Loucy (cell line): ENCODE results near the gene CLMP.

ENCODE experiments used
- H2AFZ ChIP-seq: fragments of 200-600 bp; sonication (generic); 2 replicates; pipeline ENCODE4 v1.6.0; 2016; ENCODE audit warnings: antibody characterized with exemption, mild to moderate bottlenecking, low read length, moderate library complexity
- H3F3A ChIP-seq: fragments of 200-600 bp; 2 replicates; pipeline ENCODE4 v1.6.0; 2016; ENCODE audit warnings: antibody characterized with exemption, low read depth, mild to moderate bottlenecking
- H3K27me3 ChIP-seq: fragments of 200-600 bp; sonication (generic); 2 replicates; pipeline ENCODE4 v1.6.1; 2014; ENCODE audit warnings: low read length, mild to moderate bottlenecking; ENCODE audit not compliant: insufficient read depth, poor library complexity, severe bottlenecking
- H3K36me3 ChIP-seq: fragments of 200-600 bp; sonication (generic); 2 replicates; pipeline ENCODE4 v1.6.1; 2016; ENCODE audit warnings: low read length; ENCODE audit not compliant: insufficient read depth
- H3K4me1 ChIP-seq: fragments of 200-600 bp; sonication (generic); 2 replicates; pipeline ENCODE4 v1.5.1; 2014; ENCODE audit warnings: low read length, mild to moderate bottlenecking; ENCODE audit not compliant: insufficient read depth, poor library complexity, severe bottlenecking
- H3K4me2 ChIP-seq: fragments of 200-600 bp; sonication (generic); 2 replicates; pipeline ENCODE4 v1.6.0; 2014; ENCODE audit warnings: antibody characterized with exemption, low read length, low read depth, mild to moderate bottlenecking; ENCODE audit not compliant: poor library complexity, severe bottlenecking
- H3K4me3 ChIP-seq: fragments of 200-600 bp; sonication (generic); 2 replicates; pipeline ENCODE4 v1.5.1; 2014; ENCODE audit warnings: low read length, mild to moderate bottlenecking, mixed read lengths; ENCODE audit not compliant: poor library complexity, severe bottlenecking
- H3K79me2 ChIP-seq: fragments of 200-600 bp; sonication (generic); 2 replicates; pipeline ENCODE4 v1.6.1; 2014; ENCODE audit warnings: low read length; ENCODE audit not compliant: insufficient read depth
- H3K9ac ChIP-seq: fragments of 200-600 bp; sonication (generic); 2 replicates; pipeline ENCODE4 v1.6.0; 2014; ENCODE audit warnings: mild to moderate bottlenecking, low read depth, low read length, moderate library complexity; ENCODE audit not compliant: poor library complexity, severe bottlenecking
- H3K9me2 ChIP-seq: fragments of 200-600 bp; sonication (generic); replicated peaks from 2 replicates; pipeline ENCODE4 v1.6.1; 2016; ENCODE audit warnings: low read depth, low read length, mixed read lengths
- H3K9me3 ChIP-seq: fragments of 200-600 bp; sonication (generic); 2 replicates; pipeline ENCODE4 v1.6.1; 2014; ENCODE audit warnings: mild to moderate bottlenecking, antibody characterized with exemption, low read length, low read depth; ENCODE audit not compliant: insufficient read depth
- H4K20me1 ChIP-seq: fragments of 200-600 bp; sonication (generic); 2 replicates; pipeline ENCODE4 v1.6.0; 2014; ENCODE audit warnings: antibody characterized with exemption, low read length, mild to moderate bottlenecking; ENCODE audit not compliant: insufficient read depth, poor library complexity, severe bottlenecking
- CTCF ChIP-seq: fragments of 200-600 bp; sonication (generic); conservative IDR thresholded peaks from 2 replicates; pipeline ENCODE4 v1.5.1; 2014; ENCODE audit warnings: mild to moderate bottlenecking, antibody characterized with exemption, low read length
- EZH2phosphoT487 ChIP-seq: fragments of 200-600 bp; IDR thresholded peaks from 2 replicates; pipeline ENCODE4 v1.6.1; 2018; ENCODE audit warnings: antibody characterized with exemption, mild to moderate bottlenecking, moderate library complexity, borderline replicate concordance

The CLMP gene

GRCh38 chr11:123054301-123055065 is 140.6 kb downstream of the CLMP start:
- Histone ChIP-seq H3K36me3 (peaks cover 42% of the 10 kb centered on the region), H3K9me3 (no peaks in the 10 kb centered on the region), H3K27me3 (no peaks in the 10 kb centered on the region), H3K4me2 (peak overlapping the region; percentile 93), H3F3A (peaks cover 29% of the 10 kb centered on the region), H3K9ac (no peak overlapping the region), H3K4me3 (no peak overlapping the region), H4K20me1 (peaks cover 52% of the 10 kb centered on the region), H3K9me2 (no peaks in the 10 kb centered on the region), H3K79me2 (peaks cover 42% of the 10 kb centered on the region), H2AFZ (no peak overlapping the region), H3K4me1 (peaks cover 30% of the 10 kb centered on the region)
- TF ChIP-seq EZH2phosphoT487 = no peak
- TF ChIP-seq CTCF = peak; percentile 75

GRCh38 chr11:123052901-123053721 is 141.9 kb downstream of the CLMP start:
- H3K9me2 ChIP-seq = no peaks in the 10 kb centered on the region
- peaks cover 29% of the 10 kb centered on the region for H3F3A ChIP-seq
- no peak overlapping the region for H3K9ac ChIP-seq
- peaks cover 29% of the 10 kb centered on the region for H3K36me3 ChIP-seq
- no peak overlapping the region for H2AFZ ChIP-seq
- no peaks in the 10 kb centered on the region for H3K9me3 ChIP-seq
- H3K79me2 ChIP-seq = peaks cover 28% of the 10 kb centered on the region
- no peaks in the 10 kb centered on the region for H3K27me3 ChIP-seq
- peaks cover 18% of the 10 kb centered on the region for H3K4me1 ChIP-seq
- no peak for TF ChIP-seq EZH2phosphoT487
- no peak for TF ChIP-seq CTCF
- H3K4me3 ChIP-seq = no peak overlapping the region
- peaks cover 38% of the 10 kb centered on the region for H4K20me1 ChIP-seq
- H3K4me2 ChIP-seq = no peak overlapping the region

- Histone ChIP-seq H2AFZ (no peak overlapping the region), H3K9ac (no peak overlapping the region), H3K9me2 (no peaks in the 10 kb centered on the region), H3K4me1 (peaks cover 7% of the 10 kb centered on the region), H3K9me3 (no peaks in the 10 kb centered on the region), H3K79me2 (peaks cover 13% of the 10 kb centered on the region), H4K20me1 (peaks cover 23% of the 10 kb centered on the region), H3K36me3 (peaks cover 14% of the 10 kb centered on the region), H3K4me3 (no peak overlapping the region), H3F3A (peaks cover 23% of the 10 kb centered on the region), H3K27me3 (no peaks in the 10 kb centered on the region), H3K4me2 (no peak overlapping the region)
- TF ChIP-seq CTCF (no peak), EZH2phosphoT487 (no peak)
These were observed 143.4 kb downstream of the CLMP start for GRCh38 chr11:123051634-123052033.
